GM23338 (cell line): ENCODE data around the gene TMEM44. TPM values are rescaled to one million over a fixed set of nuclear protein-coding genes. Genes with fewer than 3 reads are reported as not detected.
A peak's percentile ranks its signal among the peaks of the same experiment; 100 is the strongest.

Source experiments
- ATAC-seq: fragments of 200-7000 bp; cut with Tn5 transposase; 3 replicates; pipeline ENCODE4 v1.9.1; 2020
- DNase-seq: peaks from one replicate; pipeline ENCODE4 v3.0.0-alpha.2; 2015; ENCODE audit warnings: low spot score
- H2AFZ ChIP-seq: fragments of 200-600 bp; sonication (generic); 2 replicates; pipeline ENCODE4 v1.8.0; 2016; ENCODE audit warnings: antibody characterized with exemption, mild to moderate bottlenecking, moderate library complexity
- H3F3A ChIP-seq: fragments of 200-600 bp; sonication (generic); replicated peaks from 2 replicates; pipeline ENCODE4 v1.8.0; 2017; ENCODE audit warnings: antibody characterized with exemption, mixed run types, low read depth
- H3K27ac ChIP-seq: fragments of 200-600 bp; sonication (generic); 2 replicates; pipeline ENCODE4 v1.6.1; 2016; ENCODE audit warnings: low read depth
- H3K27me3 ChIP-seq: fragments of 200-600 bp; sonication (generic); 2 replicates; pipeline ENCODE4 v1.8.0; 2016; ENCODE audit warnings: mild to moderate bottlenecking, mixed run types, moderate library complexity; ENCODE audit not compliant: insufficient read depth
- H3K36me3 ChIP-seq: fragments of 200-600 bp; sonication (generic); 2 replicates; pipeline ENCODE4 v1.8.0; 2016; ENCODE audit warnings: mild to moderate bottlenecking; ENCODE audit not compliant: insufficient read depth
- H3K4me1 ChIP-seq: fragments of 200-600 bp; sonication (generic); 2 replicates; pipeline ENCODE4 v1.8.0; 2016; ENCODE audit warnings: mild to moderate bottlenecking, moderate library complexity; ENCODE audit not compliant: insufficient read depth
- H3K4me2 ChIP-seq: fragments of 200-600 bp; sonication (generic); 2 replicates; pipeline ENCODE4 v1.7.1; 2017; ENCODE audit warnings: mixed run types
- H3K4me3 ChIP-seq: fragments of 200-600 bp; sonication (generic); 2 replicates; pipeline ENCODE4 v1.6.1; 2016; ENCODE audit warnings: mixed run types
- H3K79me2 ChIP-seq: fragments of 200-600 bp; sonication (generic); replicated peaks from 2 replicates; pipeline ENCODE4 v1.8.0; 2017; ENCODE audit warnings: mild to moderate bottlenecking; ENCODE audit not compliant: insufficient read depth
- H3K9me2 ChIP-seq: fragments of 200-600 bp; sonication (generic); 2 replicates; pipeline ENCODE4 v1.8.0; 2017; ENCODE audit not compliant: insufficient read depth
- H4K20me1 ChIP-seq: fragments of 200-600 bp; sonication (generic); replicated peaks from 2 replicates; pipeline ENCODE4 v1.8.0; 2017; ENCODE audit warnings: mild to moderate bottlenecking; ENCODE audit not compliant: insufficient read depth
- H3K27ac Mint-ChIP-seq: 2 replicates; pipeline ENCODE4 v1.8.0; 2020; ENCODE audit warnings: inconsistent platforms, mild to moderate bottlenecking, moderate library complexity, mixed read lengths
- H3K27me3 Mint-ChIP-seq: 3 replicates; pipeline ENCODE4 v1.8.0; 2022; ENCODE audit warnings: low read depth, mild to moderate bottlenecking, moderate library complexity, mixed read lengths, inconsistent platforms; ENCODE audit not compliant: insufficient read depth, poor library complexity
- H3K36me3 Mint-ChIP-seq: 3 replicates; pipeline ENCODE4 v1.8.0; 2021; ENCODE audit warnings: low read depth, mild to moderate bottlenecking, inconsistent platforms, moderate library complexity, mixed read lengths
- H3K4me1 Mint-ChIP-seq: 3 replicates; pipeline ENCODE4 v1.8.0; 2020; ENCODE audit warnings: mild to moderate bottlenecking, inconsistent platforms, mixed read lengths
- H3K4me3 Mint-ChIP-seq: 3 replicates; pipeline ENCODE4 v1.8.0; 2021; ENCODE audit warnings: moderate library complexity, mild to moderate bottlenecking, inconsistent platforms, mixed read lengths
- H3K9me3 Mint-ChIP-seq: 3 replicates; pipeline ENCODE4 v1.8.0; 2020; ENCODE audit warnings: moderate library complexity, mild to moderate bottlenecking, inconsistent platforms, mixed read lengths
- CREB1 ChIP-seq: fragments of 250-450 bp; sonication (Bioruptor Pico); IDR thresholded peaks from 2 replicates; pipeline ENCODE4 v1.5.0; 2020; ENCODE audit warnings: low read depth, mild to moderate bottlenecking, moderate library complexity
- CTCF ChIP-seq, 2 experiments: fragments of 200-600 bp in 1 of 2; sonication (generic) in 1 of 2; conservative IDR thresholded peaks; 2 replicates each; pipeline versions ENCODE4 v1.5.1 to v1.6.1; 2016 to 2017; ENCODE audit warnings: antibody characterized with exemption in 2 of 2, low read depth in 2 of 2, mild to moderate bottlenecking in 2 of 2, moderate library complexity in 1 of 2
- ETS1 ChIP-seq: IDR thresholded peaks from 2 replicates; pipeline ENCODE4 v1.6.1; 2016; ENCODE audit warnings: antibody characterized with exemption
- EZH2phosphoT487 ChIP-seq: fragments of 200-600 bp; sonication (generic); IDR thresholded peaks from one replicate; pipeline ENCODE4 v1.8.1; 2018; ENCODE audit warnings: antibody characterized with exemption; ENCODE audit not compliant: unreplicated experiment
- NANOG ChIP-seq: IDR thresholded peaks from 2 replicates; pipeline ENCODE4 v1.6.1; 2016; ENCODE audit warnings: antibody characterized with exemption, borderline replicate concordance
- POLR2AphosphoS5 ChIP-seq: IDR thresholded peaks from 2 replicates; pipeline ENCODE4 v1.6.1; 2016; ENCODE audit warnings: antibody characterized with exemption, low read depth
- ZNF331 ChIP-seq: fragments of 250-450 bp; sonication (Bioruptor Pico); IDR thresholded peaks from 2 replicates; pipeline ENCODE4 v1.5.0; 2020; ENCODE audit warnings: low read depth, mild to moderate bottlenecking, moderate library complexity
- ZNF462 ChIP-seq: fragments of 250-450 bp; sonication (Bioruptor Pico); IDR thresholded peaks from 2 replicates; pipeline ENCODE4 v1.5.0; 2020; ENCODE audit warnings: mild to moderate bottlenecking, moderate library complexity
- polyA plus RNA-seq: library from polyadenylated mRNA; unstranded; fragments of >200 nt; fragmentation: Nextera tagmentation; extraction: Ambion mirVana; gene quantifications from 2 replicates; pipeline ENCODE4 v1.2.1, GENCODE V29; 2016
- total RNA-seq: library from RNA; depleted of rRNA; stranded (reverse); fragments of >200 nt; shearing (Covaris generic); gene quantifications from 2 replicates; pipeline ENCODE4 v1.2.3, GENCODE V29; 2014

TMEM44 gene
- total and polyA plus RNA-seq, 2 experiments from 2014 or later, result 10.0 to 10.5 TPM

- TF ChIP-seq ZNF462 (no peak), CTCF (conservative IDR thresholded peaks at IDR 0.05; ENCODE audit: low read depth in 2 of 2) (no peak), EZH2phosphoT487 (no peak), NANOG (no peak), CREB1 (CRISPR knock-in tag) (no peak)
Observed at GRCh38 chr3:194672876-194673275, 39.7 kb upstream of the TMEM44 start (continued).

- ATAC-seq (peak; percentile 96), DNase-seq (peak; percentile 98)
- Histone ChIP-seq H3K79me2 (peaks cover 41% of the 10 kb centered on the region), H2AFZ (peak within 1 kb of the TSS; percentile 12; the same call in 1 of the 2 replicates), H3K27me3 (no peaks in the 10 kb centered on the region), H3K4me1 (peaks cover 3% of the 10 kb centered on the region), H3K4me2 (peak within 1 kb of the TSS; percentile 80), H3F3A (no peaks in the 10 kb centered on the region), H4K20me1 (peaks cover 13% of the 10 kb centered on the region), H3K36me3 (peaks cover 4% of the 10 kb centered on the region; the same call in 1 of the 2 replicates), H3K27ac (peak within 1 kb of the TSS; percentile 81; the same call in 1 of the 2 replicates), H3K9me2 (no peaks in the 10 kb centered on the region), H3K4me3 (peak within 1 kb of the TSS; percentile 76)
- H3K4me3 Mint-ChIP-seq, result peak within 1 kb of the TSS; percentile 99
- H3K27ac Mint-ChIP-seq, result peak within 1 kb of the TSS; percentile 99
- H3K27me3 Mint-ChIP-seq, result peaks cover 4% of the 10 kb centered on the region
- H3K36me3 Mint-ChIP-seq, result peaks cover 18% of the 10 kb centered on the region; the same call in 2 of the 3 replicates
- no peaks in the 10 kb centered on the region for H3K9me3 Mint-ChIP-seq
- H3K4me1 Mint-ChIP-seq, result peaks cover 9% of the 10 kb centered on the region
- TF ChIP-seq ZNF331 (CRISPR knock-in tag) (peak; percentile 39; the same call in 1 of the 2 replicates), POLR2AphosphoS5 (peak; percentile 44), ETS1 (peak; percentile 63), CTCF (conservative IDR thresholded peaks at IDR 0.05; ENCODE audit: low read depth in 2 of 2) (no peak)
Observed at GRCh38 chr3:194671900-194672808, 38.9 kb upstream of the TMEM44 start, which contains the start of gene LSG1. Gene LSG1, minus strand, starts transcription at chr3:194672191. Its CDS starts 29 bp downstream, at chr3:194672162.
